ENCODE data around the gene ADORA2A. TPM values are rescaled to one million over a fixed set of nuclear protein-coding genes. Genes with fewer than 3 reads are reported as not detected.

ADORA2A gene
- total and polyA plus RNA-seq, 10 of the 15 experiments (the other 5 are each of a cell fraction or from before 2014, with no cell fraction given) = 0.69 to 31.2 (median 18.3) TPM

DNA sequence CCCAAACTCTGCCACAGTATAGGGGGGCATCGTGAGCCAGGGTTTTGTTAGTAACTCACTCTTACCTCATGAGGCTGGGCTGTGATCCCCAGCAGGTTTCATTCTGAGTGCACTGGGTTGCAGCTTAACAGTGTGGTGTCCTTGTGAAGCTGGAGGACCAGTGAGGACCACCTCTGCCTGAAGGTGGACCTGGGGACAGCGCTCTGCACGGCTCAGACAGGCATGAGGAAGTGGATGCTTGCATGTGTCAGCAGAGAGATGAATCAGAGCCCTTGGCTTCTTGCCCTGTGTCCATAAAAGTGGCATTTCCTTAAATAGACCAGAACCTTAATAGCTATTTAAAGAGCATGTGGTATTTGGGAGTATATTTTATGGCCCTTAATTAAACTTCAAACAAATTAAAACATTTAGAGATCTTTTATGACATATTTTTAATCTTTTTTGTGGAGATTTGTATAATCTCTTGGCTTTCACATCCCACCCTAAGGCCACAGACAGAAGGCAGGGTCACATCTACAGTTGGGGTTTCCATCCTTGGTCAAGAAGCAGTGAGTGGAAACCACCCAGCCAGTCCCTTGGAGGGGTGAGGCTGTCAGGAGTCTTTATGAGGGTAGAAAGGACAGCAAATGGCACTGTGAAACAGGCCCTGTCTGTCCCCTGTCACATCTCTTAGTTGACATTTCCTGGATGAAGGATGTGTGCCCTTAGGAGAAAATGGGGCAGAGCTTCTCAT, 24.8 kb upstream of the ADORA2A start:
- SMC1A ChIA-PET (ENCODE audit: uncharacterized antibody, unreplicated experiment) = interaction anchor here (0.6 to 2.8 kb wide), 15 partner anchors 9 to 132 kb away, joined by 3 to 8 read pairs (median 4); partner anchors contain the start of gene SPECC1L
- no TSS peak for BruUV-seq (replicated peaks)
- FAIRE-seq (peak; percentile 71), ATAC-seq (peak; percentile 67), DNase-seq (ENCODE audit: low read depth, low spot score) (peak; percentile 33)
- Histone ChIP-seq H3K27me3 (replicated peaks in 1 of 2; ENCODE audit: control insufficient read depth in 2 of 2, insufficient read depth in 2 of 2, low read length in 1 of 2) (no peaks in the 10 kb centered on the region), H3K36me3 (ENCODE audit: control insufficient read depth in 2 of 2, insufficient read depth in 2 of 2, low read length in 1 of 2) (peaks cover 6 to 7% of the 10 kb centered on the region in 2 experiments; a peak in 3 of 4 replicates), H3K4me3 (no peak overlapping the region), H3K9ac (ENCODE audit: control insufficient read depth, insufficient read depth, low read length) (peak overlapping the region; percentile 13), H3K79me2 (ENCODE audit: control insufficient read depth, insufficient read depth, low read length) (peaks cover 1% of the 10 kb centered on the region), H3K4me2 (ENCODE audit: control insufficient read depth, insufficient read depth) (peak overlapping the region; percentile 80), H3K4me1 (ENCODE audit: control insufficient read depth, insufficient read depth, low read length) (peaks cover 44% of the 10 kb centered on the region), H3K27ac (ENCODE audit: control insufficient read depth, insufficient read depth) (peak overlapping the region; percentile 85), H3K9me3 (replicated peaks; ENCODE audit: control insufficient read depth, insufficient read depth, low read length) (no peaks in the 10 kb centered on the region), H2AFZ (ENCODE audit: control insufficient read depth, low read depth, low read length) (no peak overlapping the region; the same call in 1 of the 2 replicates), H4K20me1 (ENCODE audit: control insufficient read depth, insufficient read depth) (no peaks in the 10 kb centered on the region)
- intact Hi-C loops (cut with micrococcal nuclease; ENCODE audit: unreplicated experiment) (no loop called here), in situ Hi-C loops (cut with MboI) (no loop called here)
- CTCF ChIA-PET = interaction anchor here (0.6 to 1.6 kb wide), 9 partner anchors 9 to 123 kb away, joined by 3 to 6 read pairs (median 3); no protein-coding TSS in a partner anchor
- 20% methylated on average over 3 of the region's 3 CpGs for WGBS (ENCODE audit: insufficient coverage, insufficient replicate concordance, low lambda C conversion rate, missing lambda C conversion rate)
- RAD21 ChIA-PET (ENCODE audit: unreplicated experiment) = interaction anchor here (0.6 to 3.1 kb wide), 8 partner anchors 21 to 615 kb away, joined by 3 to 13 read pairs (median 4); partner anchors contain the start of genes ADORA2A and CABIN1
- POLR2A ChIA-PET = interaction anchor here (0.6 to 1.6 kb wide), 5 partner anchors 20 to 281 kb away, joined by 3 to 7 read pairs (median 6); no protein-coding TSS in a partner anchor
- TF ChIP-seq CHD4 (IDR thresholded peaks at IDR 0.05) = no peak
- peak; percentile 52; the same call in 1 of the 2 replicates for TF ChIP-seq ATF7 (IDR thresholded peaks at IDR 0.05; ENCODE audit: low read depth)
- TF ChIP-seq IKZF2 (IDR thresholded peaks at IDR 0.05) = peak; percentile 34 to 50; a peak in 2 of 4 replicates
- TF ChIP-seq SPI1 (IDR thresholded peaks at IDR 0.05; ENCODE audit: borderline replicate concordance, insufficient read depth, low read depth, low read length) = peak; percentile 90
- 0 out of 2 replicates have a peak, but pooled peaks have one; percentile 36 for TF ChIP-seq BCL11A (IDR thresholded peaks at IDR 0.05; ENCODE audit: low read depth, low read length)
- TF ChIP-seq, protein P1, sequence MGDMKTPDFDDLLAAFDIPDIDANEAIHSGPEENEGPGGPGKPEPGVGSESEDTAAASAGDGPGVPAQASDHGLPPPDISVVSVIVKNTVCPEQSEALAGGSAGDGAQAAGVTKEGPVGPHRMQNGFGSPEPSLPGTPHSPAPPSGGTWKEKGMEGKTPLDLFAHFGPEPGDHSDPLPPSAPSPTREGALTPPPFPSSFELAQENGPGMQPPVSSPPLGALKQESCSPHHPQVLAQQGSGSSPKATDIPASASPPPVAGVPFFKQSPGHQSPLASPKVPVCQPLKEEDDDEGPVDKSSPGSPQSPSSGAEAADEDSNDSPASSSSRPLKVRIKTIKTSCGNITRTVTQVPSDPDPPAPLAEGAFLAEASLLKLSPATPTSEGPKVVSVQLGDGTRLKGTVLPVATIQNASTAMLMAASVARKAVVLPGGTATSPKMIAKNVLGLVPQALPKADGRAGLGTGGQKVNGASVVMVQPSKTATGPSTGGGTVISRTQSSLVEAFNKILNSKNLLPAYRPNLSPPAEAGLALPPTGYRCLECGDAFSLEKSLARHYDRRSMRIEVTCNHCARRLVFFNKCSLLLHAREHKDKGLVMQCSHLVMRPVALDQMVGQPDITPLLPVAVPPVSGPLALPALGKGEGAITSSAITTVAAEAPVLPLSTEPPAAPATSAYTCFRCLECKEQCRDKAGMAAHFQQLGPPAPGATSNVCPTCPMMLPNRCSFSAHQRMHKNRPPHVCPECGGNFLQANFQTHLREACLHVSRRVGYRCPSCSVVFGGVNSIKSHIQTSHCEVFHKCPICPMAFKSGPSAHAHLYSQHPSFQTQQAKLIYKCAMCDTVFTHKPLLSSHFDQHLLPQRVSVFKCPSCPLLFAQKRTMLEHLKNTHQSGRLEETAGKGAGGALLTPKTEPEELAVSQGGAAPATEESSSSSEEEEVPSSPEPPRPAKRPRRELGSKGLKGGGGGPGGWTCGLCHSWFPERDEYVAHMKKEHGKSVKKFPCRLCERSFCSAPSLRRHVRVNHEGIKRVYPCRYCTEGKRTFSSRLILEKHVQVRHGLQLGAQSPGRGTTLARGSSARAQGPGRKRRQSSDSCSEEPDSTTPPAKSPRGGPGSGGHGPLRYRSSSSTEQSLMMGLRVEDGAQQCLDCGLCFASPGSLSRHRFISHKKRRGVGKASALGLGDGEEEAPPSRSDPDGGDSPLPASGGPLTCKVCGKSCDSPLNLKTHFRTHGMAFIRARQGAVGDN (IDR thresholded peaks at IDR 0.05) = peak; percentile 76; the same call in 1 of the 2 replicates
- peak; percentile 50; the same call in 1 of the 2 replicates for TF ChIP-seq EED (IDR thresholded peaks at IDR 0.05; ENCODE audit: low read depth)
- TF ChIP-seq, protein P2, sequence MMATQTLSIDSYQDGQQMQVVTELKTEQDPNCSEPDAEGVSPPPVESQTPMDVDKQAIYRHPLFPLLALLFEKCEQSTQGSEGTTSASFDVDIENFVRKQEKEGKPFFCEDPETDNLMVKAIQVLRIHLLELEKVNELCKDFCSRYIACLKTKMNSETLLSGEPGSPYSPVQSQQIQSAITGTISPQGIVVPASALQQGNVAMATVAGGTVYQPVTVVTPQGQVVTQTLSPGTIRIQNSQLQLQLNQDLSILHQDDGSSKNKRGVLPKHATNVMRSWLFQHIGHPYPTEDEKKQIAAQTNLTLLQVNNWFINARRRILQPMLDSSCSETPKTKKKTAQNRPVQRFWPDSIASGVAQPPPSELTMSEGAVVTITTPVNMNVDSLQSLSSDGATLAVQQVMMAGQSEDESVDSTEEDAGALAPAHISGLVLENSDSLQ (IDR thresholded peaks at IDR 0.05) = peak; percentile 35; the same call in 1 of the 2 replicates
- peak; percentile 62 for TF ChIP-seq NR2F1 (conservative IDR thresholded peaks at IDR 0.05)
- 0 out of 2 replicates have a peak, but pooled peaks have one; percentile 22 for TF ChIP-seq MEF2A (IDR thresholded peaks at IDR 0.05; ENCODE audit: insufficient read depth, low read depth, low read length)
- peak; percentile 62 for TF ChIP-seq JUNB (IDR thresholded peaks at IDR 0.05)
- peak; percentile 68 for TF ChIP-seq GATAD2B (conservative IDR thresholded peaks at IDR 0.05; ENCODE audit: low read depth)
- peak; percentile 73 for TF ChIP-seq RELA (IDR thresholded peaks at IDR 0.05; ENCODE audit: borderline replicate concordance, partially characterized antibody)
- TF ChIP-seq MTA2 (IDR thresholded peaks at IDR 0.05; ENCODE audit: low read depth) = peak; percentile 60
- peak; percentile 61; the same call in 1 of the 2 replicates for TF ChIP-seq IKZF1 (conservative IDR thresholded peaks at IDR 0.05)
- TF ChIP-seq HCFC1 (IDR thresholded peaks at IDR 0.05; ENCODE audit: low read length) = no peak
- TF ChIP-seq NFIC (IDR thresholded peaks at IDR 0.05; ENCODE audit: low read depth, low read length) = peak; percentile 49; the same call in 1 of the 2 replicates
- TF ChIP-seq MEF2B (IDR thresholded peaks at IDR 0.05; ENCODE audit: partially characterized antibody, poor library complexity, severe bottlenecking) = peak; percentile 68
- no peak for TF ChIP-seq SRF (IDR thresholded peaks at IDR 0.05; ENCODE audit: low read depth in 2 of 2, low read length in 2 of 2)
- 0 out of 2 replicates have a peak, but pooled peaks have one; percentile 35 for TF ChIP-seq CREB1 (IDR thresholded peaks at IDR 0.05; ENCODE audit: low read depth)
